Activated T-helper 17 cell treated with anti-CD3 and anti-CD28 coated beads, Interleukin-2, amount 50 U/mL, for 72 hours (primary cell): Measurements from ENCODE around the gene MMRN1. TPM values are rescaled to one million over a fixed set of nuclear protein-coding genes. Genes with fewer than 3 reads are reported as not detected.
"Not testable (repeated sequence)": the region's sequence is repeated elsewhere in the genome, so short reads cannot be mapped to it uniquely, and the experiment has no call there.

ENCODE experiments used
- ATAC-seq: fragments of 150-1000 bp; cut with Tn5 transposase; replicated peaks from 2 replicates; pipeline ENCODE4 v1.10.0; 2021; ENCODE audit warnings: mild to moderate bottlenecking, moderate library complexity
- H3K27ac Mint-ChIP-seq: one replicate; pipeline ENCODE4 v1.8.0; 2022; ENCODE audit warnings: mixed read lengths
- H3K27me3 Mint-ChIP-seq: one replicate; pipeline ENCODE4 v1.8.0; 2022; ENCODE audit warnings: mixed read lengths
- H3K36me3 Mint-ChIP-seq: one replicate; pipeline ENCODE4 v1.8.0; 2022; ENCODE audit warnings: low read depth, mild to moderate bottlenecking, mixed read lengths
- H3K4me1 Mint-ChIP-seq: one replicate; pipeline ENCODE4 v1.8.0; 2022; ENCODE audit warnings: mixed read lengths
- H3K4me3 Mint-ChIP-seq: one replicate; pipeline ENCODE4 v1.8.0; 2022; ENCODE audit warnings: mild to moderate bottlenecking, mixed read lengths
- H3K9me3 Mint-ChIP-seq: one replicate; pipeline ENCODE4 v1.8.0; 2022; ENCODE audit warnings: mixed read lengths
- total RNA-seq, 2 donors: library from RNA; stranded (reverse); gene quantifications; one replicate each; pipeline ENCODE4 v1.2.3, GENCODE V29; 2022

Gene MMRN1
- total RNA-seq, 2 donors from 2014 or later: 0.17 to 0.37 TPM

DNA sequence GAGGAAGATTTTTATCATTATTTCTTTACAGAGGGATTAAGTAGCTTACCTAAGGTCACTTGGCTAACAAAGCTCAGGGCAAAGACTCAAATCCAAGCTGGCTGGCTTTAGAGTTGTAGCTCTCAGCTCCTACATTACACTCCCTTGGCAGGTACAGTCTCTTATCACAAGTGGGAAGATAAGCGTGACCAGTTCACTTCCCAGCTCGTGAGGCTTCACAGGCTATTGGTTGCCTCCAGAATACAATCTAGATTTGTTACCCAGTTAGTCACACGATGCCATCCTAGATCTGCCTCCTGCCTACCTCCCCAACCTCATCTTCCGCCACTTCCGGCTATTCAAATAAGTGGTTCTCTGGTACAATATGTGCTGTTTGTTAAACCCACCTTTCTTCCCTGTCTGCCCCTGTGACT, 3.7 kb downstream of the MMRN1 start:
- no peak for ATAC-seq
- Mint-ChIP-seq H3K4me3 (no peak overlapping the region), H3K27ac (no peak overlapping the region), H3K36me3 (no peaks in the 10 kb centered on the region), H3K9me3 (no peaks in the 10 kb centered on the region), H3K27me3 (no peaks in the 10 kb centered on the region), H3K4me1 (peaks cover 9% of the 10 kb centered on the region)

DNA sequence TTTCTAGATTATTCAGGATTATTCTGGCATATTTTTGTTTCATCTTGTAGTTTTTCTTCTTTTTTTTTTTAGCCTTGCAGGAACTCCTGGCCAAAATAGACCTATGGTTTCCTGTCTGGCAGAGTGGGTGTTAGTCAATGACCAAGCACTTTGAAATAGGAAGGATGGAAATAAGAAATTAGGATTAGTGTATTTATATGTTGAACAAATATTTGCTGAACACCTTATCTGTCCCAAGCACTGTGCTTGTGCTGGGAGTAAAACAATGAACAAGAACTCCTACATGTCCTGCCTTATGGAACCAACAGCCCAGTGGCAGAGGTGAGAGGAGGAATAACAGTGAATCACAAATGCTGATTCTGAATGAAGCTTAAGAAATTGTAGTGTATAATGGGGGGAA, 4.5 kb downstream of the MMRN1 start:
- Mint-ChIP-seq H3K36me3 (no peaks in the 10 kb centered on the region), H3K9me3 (no peaks in the 10 kb centered on the region), H3K4me1 (peaks cover 9% of the 10 kb centered on the region), H3K27ac (no peak overlapping the region), H3K27me3 (peaks cover 4% of the 10 kb centered on the region), H3K4me3 (no peak overlapping the region)
- no peak for ATAC-seq

DNA sequence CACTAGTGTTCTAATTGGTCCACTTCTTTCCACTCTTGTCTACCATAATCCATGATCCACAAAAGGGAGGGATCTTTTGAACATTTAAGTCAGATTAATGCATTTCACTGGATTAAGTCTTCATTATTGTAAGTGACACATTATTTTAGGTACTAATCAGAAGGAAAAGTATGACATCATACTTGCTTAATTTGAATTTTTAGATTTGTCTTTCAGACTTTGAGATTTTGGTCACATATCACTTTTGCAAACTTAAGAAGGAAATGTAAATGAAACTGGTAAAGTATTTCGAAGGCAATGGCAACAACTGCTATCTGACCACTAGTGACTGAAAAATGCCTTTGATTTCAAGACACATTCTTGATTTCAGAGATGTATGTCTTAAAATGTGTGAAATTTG, 5.2 kb downstream of the MMRN1 start:
- ATAC-seq: no peak
- H3K27ac Mint-ChIP-seq: no peak overlapping the region
- no peaks in the 10 kb centered on the region for H3K36me3 Mint-ChIP-seq
- H3K9me3 Mint-ChIP-seq: no peaks in the 10 kb centered on the region
- H3K4me3 Mint-ChIP-seq: no peak overlapping the region
- peaks cover 5% of the 10 kb centered on the region for H3K27me3 Mint-ChIP-seq
- peaks cover 4% of the 10 kb centered on the region for H3K4me1 Mint-ChIP-seq

DNA sequence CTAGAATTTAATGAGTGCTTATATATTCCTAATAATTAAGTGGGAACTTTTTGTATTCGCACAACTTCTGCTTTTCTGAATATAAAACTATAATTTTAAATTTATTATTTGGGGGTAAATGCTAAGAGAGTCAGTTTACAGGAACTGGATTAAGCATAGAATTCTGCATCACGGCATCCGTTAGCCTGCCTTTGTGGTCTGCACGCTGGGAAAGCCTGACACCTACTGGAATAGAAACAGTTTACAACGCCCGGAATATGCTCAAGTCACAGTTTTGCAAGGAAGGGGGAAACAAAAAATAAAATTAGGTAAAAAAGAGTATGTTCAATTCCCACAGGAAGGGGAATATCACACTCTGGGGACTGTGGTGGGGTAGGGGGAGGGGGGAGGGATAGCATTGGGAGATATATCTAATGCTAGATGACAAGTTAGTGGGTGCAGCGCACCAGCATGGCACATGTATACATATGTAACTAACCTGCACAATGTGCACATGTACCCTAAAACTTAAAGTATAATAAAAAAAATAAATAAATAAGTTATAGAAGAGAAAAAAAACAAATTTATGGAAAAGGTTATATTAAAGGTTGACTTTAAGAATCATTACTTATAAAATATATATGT, 7.3 kb downstream of the MMRN1 start:
- not testable (repeated sequence) for H3K4me1 Mint-ChIP-seq, H3K4me3 Mint-ChIP-seq, H3K36me3 Mint-ChIP-seq, H3K27me3 Mint-ChIP-seq, H3K9me3 Mint-ChIP-seq, H3K27ac Mint-ChIP-seq
- ATAC-seq: peak; percentile 69

DNA sequence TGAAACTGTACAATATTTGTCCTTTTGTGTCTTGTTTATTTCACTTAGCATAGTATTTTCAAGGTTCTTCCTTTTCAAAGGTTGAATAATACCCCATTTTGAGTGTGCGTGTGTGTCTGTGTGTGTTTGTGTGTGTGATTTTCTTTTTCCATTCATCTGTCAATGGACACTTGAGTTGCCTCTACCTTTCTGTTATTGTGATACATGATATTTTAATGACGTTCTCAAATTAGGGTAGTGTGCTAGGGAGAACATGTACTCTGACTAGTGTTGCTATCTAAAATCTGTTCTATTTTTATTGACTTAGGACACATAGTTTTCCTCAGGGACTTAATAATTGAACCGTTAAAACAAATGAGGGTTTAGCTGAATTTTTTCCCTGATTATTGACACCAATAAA, 9.9 kb downstream of the MMRN1 start:
- no peaks in the 10 kb centered on the region for H3K36me3 Mint-ChIP-seq
- ATAC-seq: no peak

DNA sequence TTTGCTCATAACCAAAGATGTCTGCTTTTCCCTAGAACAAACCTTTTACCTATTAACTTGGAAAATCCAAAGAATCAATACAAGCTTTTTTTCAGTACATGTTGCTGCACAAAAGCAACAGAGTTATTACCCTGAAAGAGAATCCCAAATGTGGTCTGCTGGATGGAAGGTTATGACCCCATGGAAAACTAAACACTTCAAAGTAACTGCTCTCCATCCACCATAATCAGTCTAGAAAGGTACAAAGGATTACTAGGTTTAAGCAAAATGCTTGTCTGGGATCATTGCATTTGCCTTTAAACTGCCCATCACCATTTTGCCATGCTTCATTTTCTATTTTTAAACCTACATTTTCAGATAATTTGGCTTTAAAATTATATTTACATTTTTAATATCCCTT, 11.7 kb downstream of the MMRN1 start:
- Mint-ChIP-seq H3K27me3 (peaks cover 5% of the 10 kb centered on the region), H3K36me3 (no peaks in the 10 kb centered on the region), H3K4me1 (peaks cover 4% of the 10 kb centered on the region), H3K9me3 (no peaks in the 10 kb centered on the region), H3K27ac (no peak overlapping the region), H3K4me3 (no peak overlapping the region)
- ATAC-seq: no peak

More for the DNA sequence above, 9.9 kb downstream of the MMRN1 start:
- H3K27ac Mint-ChIP-seq: no peak overlapping the region
- peaks cover 4% of the 10 kb centered on the region for H3K4me1 Mint-ChIP-seq
- no peaks in the 10 kb centered on the region for H3K9me3 Mint-ChIP-seq
- no peak overlapping the region for H3K4me3 Mint-ChIP-seq
- peaks cover 5% of the 10 kb centered on the region for H3K27me3 Mint-ChIP-seq

DNA sequence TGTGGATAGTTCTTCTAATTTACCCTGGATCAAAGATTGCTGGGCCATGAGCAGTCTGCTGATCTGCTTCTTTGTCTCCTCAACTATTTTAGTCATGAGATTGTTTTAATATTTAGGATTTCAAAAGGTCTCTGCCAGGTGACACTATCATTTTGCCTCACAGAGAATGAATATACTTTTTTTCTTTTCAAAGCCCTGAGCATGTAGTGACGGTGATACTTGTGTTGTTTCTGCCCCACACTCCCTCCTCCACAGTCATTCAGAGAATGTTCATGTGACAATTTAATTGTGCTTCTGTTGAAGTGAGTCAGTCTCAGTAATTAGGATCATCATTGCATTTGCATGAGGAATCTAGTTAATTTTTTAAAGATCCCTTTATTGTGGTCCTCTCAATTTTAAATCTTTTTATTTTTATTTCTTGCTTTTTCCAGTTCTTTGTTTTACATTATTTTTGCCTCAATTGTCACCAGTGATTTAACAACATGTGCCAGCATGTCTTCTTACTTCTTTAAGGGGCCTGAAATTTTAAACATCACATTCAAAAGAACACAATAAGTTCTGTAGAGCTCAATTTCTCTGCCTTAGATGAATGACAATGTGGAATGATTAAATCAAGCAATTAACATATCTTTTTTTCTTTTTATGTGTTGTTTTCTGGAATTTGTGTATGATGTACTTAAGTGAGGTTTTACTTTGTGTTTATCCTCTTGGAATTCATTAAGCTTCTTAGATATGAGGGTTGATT, 12.3 kb downstream of the MMRN1 start:
- Mint-ChIP-seq H3K4me1 (peaks cover 4% of the 10 kb centered on the region), H3K27me3 (peaks cover 5% of the 10 kb centered on the region), H3K4me3 (no peak overlapping the region), H3K9me3 (no peaks in the 10 kb centered on the region), H3K36me3 (no peaks in the 10 kb centered on the region), H3K27ac (no peak overlapping the region)
- peak; percentile 61 for ATAC-seq

DNA sequence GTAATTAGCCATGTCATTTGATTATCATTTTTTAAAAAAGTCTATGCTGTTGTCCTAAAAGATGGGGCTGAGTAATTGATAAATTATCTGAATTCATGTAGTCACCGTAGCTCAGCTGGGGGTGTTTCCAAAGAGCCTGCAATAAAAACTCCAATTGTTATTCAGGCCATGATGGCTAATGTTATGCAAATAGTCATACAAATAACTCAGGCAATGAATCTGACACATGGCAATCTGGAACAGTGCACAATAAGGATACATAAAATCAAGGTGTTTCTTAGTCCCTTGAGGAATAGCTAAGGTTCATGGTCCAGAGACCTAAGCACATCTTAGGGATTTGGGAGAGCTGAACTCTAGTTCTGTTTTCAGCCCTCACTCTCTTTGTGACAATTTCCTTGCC, 15.2 kb downstream of the MMRN1 start:
- no peaks in the 10 kb centered on the region for H3K27me3 Mint-ChIP-seq
- peaks cover 4% of the 10 kb centered on the region for H3K4me1 Mint-ChIP-seq
- no peaks in the 10 kb centered on the region for H3K9me3 Mint-ChIP-seq
- no peaks in the 10 kb centered on the region for H3K36me3 Mint-ChIP-seq
- H3K27ac Mint-ChIP-seq: no peak overlapping the region
- H3K4me3 Mint-ChIP-seq: no peak overlapping the region
- no peak for ATAC-seq

DNA sequence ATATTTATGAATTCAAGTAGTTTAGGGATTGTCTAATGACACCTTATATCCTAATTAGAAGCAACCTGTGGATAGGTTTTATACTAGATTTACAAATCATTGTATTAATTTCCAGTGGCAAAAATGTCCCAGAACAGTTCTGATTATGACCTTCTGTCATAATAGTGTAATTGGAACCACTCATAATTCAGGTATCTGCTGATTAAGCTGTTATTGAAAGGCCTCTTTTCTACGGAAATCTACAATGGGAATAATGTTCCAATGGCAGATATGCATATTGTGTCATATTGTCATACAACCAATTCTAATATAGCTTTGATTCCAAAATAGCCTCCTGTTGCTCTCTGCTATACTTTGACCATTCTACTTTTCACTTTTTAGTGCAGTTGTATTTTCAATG, 19.0 kb downstream of the MMRN1 start:
- Mint-ChIP-seq H3K36me3 (no peaks in the 10 kb centered on the region), H3K9me3 (no peaks in the 10 kb centered on the region), H3K4me1 (no peaks in the 10 kb centered on the region), H3K27me3 (no peaks in the 10 kb centered on the region), H3K27ac (no peak overlapping the region), H3K4me3 (no peak overlapping the region)
- no peak for ATAC-seq

DNA sequence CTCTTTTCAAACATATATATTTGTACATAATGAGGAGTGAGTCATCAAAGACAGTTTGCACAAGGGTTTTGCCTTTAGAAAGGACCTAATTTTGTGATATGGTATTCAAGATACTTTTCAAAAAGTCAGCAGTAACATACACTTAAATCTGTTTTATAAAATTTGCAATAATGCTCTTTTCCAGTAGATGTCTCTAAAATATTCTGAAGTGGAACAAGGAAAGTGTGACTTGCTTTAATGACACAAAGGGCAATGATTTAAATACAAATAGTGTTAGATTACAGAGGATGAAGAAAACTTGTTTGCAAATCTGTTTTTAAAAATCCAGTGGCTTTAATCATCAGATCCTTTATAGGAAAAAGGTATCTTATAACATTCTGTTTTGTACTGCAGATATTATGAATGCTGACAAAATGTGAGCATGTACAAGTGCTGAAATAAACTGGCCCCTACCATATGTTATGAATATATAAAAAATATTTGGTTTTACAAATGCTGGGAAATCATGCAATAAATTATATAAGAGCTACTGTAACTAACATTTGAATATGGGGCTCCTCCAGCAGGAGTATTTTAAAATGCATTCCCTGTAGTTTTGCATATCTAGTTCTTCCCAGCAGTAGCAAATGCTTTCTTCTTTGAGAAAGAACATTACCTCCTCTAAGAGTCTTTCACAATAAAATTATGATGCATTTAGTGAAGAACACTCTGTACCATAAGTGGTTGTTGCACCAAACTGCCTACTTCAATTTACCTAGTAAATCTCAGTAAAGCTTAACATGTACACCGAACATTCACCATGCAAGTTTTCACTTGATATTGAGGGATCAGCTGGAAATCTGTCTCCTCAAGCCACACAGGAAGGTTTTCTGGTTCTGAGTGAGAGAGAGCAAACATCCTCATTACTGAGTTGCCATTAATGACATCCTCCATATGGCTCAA, 20.2 kb downstream of the MMRN1 start:
- H3K36me3 Mint-ChIP-seq: no peaks in the 10 kb centered on the region
- H3K27ac Mint-ChIP-seq: no peak overlapping the region
- H3K27me3 Mint-ChIP-seq: no peaks in the 10 kb centered on the region
- H3K4me1 Mint-ChIP-seq: no peaks in the 10 kb centered on the region
- no peak for ATAC-seq
- H3K4me3 Mint-ChIP-seq: no peak overlapping the region
- no peaks in the 10 kb centered on the region for H3K9me3 Mint-ChIP-seq

DNA sequence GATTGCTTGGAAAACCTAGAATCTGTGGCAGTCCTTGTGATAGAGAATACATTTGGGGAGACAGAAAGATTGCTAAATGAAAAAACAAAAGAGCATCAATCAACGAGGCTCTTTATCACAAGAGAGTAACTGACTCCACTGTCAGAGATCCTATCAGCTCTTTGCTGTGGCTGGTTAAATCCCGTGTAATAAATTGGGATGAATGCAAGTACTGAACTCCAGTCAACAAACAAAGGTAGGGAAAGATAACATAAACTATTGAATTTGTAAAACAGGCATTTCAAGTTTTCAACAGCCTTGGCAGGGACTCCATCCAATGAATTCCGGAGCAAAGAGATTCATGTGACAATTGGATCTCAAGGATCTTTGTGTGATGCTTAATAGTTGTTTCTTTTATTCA, 21.3 kb downstream of the MMRN1 start:
- Mint-ChIP-seq H3K27ac (no peak overlapping the region), H3K9me3 (no peaks in the 10 kb centered on the region), H3K27me3 (no peaks in the 10 kb centered on the region), H3K36me3 (no peaks in the 10 kb centered on the region), H3K4me3 (no peak overlapping the region), H3K4me1 (no peaks in the 10 kb centered on the region)
- no peak for ATAC-seq

DNA sequence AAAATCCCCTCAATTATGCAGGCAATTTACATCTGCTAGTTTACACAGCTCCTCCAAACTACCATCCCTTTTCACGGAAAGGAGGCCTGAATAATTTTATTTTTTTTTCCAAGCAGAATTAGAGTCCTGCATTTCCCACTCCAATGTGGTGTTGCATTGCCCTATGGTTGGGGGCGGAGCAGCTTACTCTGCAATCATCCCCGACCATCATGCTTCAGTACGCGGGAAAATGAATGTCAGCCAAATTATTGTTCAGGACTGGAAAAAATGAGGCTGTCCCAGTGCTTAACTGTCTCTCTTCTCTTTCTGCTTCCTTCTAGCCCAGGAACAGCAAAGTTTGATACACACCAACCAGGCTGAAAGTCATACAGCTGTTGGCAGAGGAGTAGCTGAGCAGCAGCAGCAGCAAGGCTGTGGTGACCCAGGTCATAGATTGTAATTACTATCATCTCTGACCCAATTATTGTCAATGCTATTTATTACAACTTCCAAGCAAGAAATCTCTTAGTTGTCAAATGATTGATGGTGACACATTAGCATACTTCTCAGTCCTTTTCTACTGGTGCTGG, 28.3 kb downstream of the MMRN1 start:
- H3K4me3 Mint-ChIP-seq: no peak overlapping the region
- H3K27me3 Mint-ChIP-seq: no peaks in the 10 kb centered on the region
- no peak for ATAC-seq
- no peaks in the 10 kb centered on the region for H3K9me3 Mint-ChIP-seq
- no peaks in the 10 kb centered on the region for H3K36me3 Mint-ChIP-seq
- H3K27ac Mint-ChIP-seq: no peak overlapping the region
- H3K4me1 Mint-ChIP-seq: no peaks in the 10 kb centered on the region

DNA sequence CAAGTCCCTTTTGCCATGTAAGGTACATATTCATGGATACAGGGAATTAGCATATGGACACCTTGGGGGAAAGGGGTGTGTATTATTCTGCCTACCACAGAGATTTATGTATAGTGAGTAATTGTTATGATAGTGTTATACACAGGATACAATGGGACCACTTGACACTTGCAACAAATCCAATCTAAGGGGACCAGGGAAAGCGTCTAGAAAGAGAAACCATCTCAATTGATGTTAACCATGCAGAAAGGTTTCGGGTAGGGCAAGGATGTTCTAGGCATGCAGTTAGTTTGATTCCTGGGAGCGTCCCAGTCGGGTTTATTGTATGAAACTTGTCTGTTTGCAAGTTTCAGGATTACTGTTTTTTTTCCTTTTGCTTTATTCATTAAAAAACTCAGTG, 34.2 kb downstream of the MMRN1 start:
- H3K4me1 Mint-ChIP-seq: peaks cover 11% of the 10 kb centered on the region
- no peak overlapping the region for H3K27ac Mint-ChIP-seq

DNA sequence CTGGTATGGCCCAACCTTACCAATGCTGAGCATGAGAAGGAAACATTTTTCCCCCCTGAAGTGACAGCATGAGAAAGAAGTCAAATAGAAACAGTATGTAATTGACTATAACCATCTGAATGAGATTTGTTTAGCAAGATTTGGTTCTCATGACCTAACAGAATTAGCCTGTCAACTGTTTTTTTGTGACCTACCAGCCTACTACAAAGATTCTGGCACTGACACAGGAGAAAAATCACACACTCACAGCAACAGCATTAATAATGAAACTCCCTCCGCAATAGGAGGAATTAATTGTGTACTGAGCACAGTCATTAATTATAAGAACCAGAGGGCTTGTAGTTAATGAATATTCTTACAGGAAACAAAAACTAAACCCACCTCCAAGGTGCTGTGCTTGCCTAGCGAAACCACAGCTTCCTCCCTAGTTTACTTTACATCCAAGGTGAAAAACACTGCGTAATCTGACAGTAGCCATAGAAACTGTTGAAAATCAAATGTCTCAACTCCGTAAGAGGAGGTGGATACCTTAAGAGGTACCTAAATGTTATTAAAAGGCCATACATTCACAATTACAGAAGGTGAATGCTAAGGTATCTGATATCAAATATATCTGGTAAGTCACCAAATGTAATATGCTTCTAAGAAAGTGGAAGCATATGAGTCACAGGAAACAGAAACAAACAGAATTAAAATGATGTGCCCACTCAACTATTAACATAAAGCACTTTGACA, 34.9 kb downstream of the MMRN1 start:
- ATAC-seq: peak; percentile 69
- Mint-ChIP-seq H3K27me3 (no peaks in the 10 kb centered on the region), H3K9me3 (peaks cover 7% of the 10 kb centered on the region), H3K27ac (peak overlapping the region; percentile 30), H3K36me3 (no peaks in the 10 kb centered on the region), H3K4me1 (peaks cover 11% of the 10 kb centered on the region), H3K4me3 (peak overlapping the region; percentile 47)

More for the DNA sequence above, 34.2 kb downstream of the MMRN1 start:
- Mint-ChIP-seq H3K27me3 (no peaks in the 10 kb centered on the region), H3K9me3 (peaks cover 7% of the 10 kb centered on the region), H3K36me3 (no peaks in the 10 kb centered on the region), H3K4me3 (peak overlapping the region; percentile 47)
- ATAC-seq: peak; percentile 62
